Suppressor macrophage treated with lipopolysaccharide for 4 hours (primary cell): Measurements from ENCODE around the gene PSMC4.
A peak's percentile ranks its signal among the peaks of the same experiment; 100 is the strongest.
"Not testable (repeated sequence)": the region's sequence is repeated elsewhere in the genome, so short reads cannot be mapped to it uniquely, and the experiment has no call there.

Experiments
- DNase-seq: peaks from one replicate; pipeline ENCODE4 v3.0.0-alpha.2; 2020

Gene PSMC4

GRCh38 chr19:39949026-39949747 lies 21.8 kb upstream of the PSMC4 start:
- no peak for DNase-seq

- DNase-seq, result no peak
These were observed 19.8 kb upstream of the PSMC4 start for GRCh38 chr19:39951065-39951650.

GRCh38 chr19:39951686-39952085 lies 19.3 kb upstream of the PSMC4 start:
- DNase-seq, result peak; percentile 78

GRCh38 chr19:39953915-39954314 lies 17.1 kb upstream of the PSMC4 start:
- no peak for DNase-seq

GRCh38 chr19:39957886-39958285 lies 13.1 kb upstream of the PSMC4 start:
- DNase-seq, result not testable (repeated sequence)

- not testable (repeated sequence) for DNase-seq
These were observed 12.0 kb upstream of the PSMC4 start for GRCh38 chr19:39958942-39959341.

GRCh38 chr19:39959407-39959806 lies 11.6 kb upstream of the PSMC4 start:
- not testable (repeated sequence) for DNase-seq

GRCh38 chr19:39963898-39964297 lies 7.1 kb upstream of the PSMC4 start:
- DNase-seq, result no peak

GRCh38 chr19:39966617-39967016 lies 4.3 kb upstream of the PSMC4 start:
- no peak for DNase-seq

GRCh38 chr19:39967561-39967960 lies 3.4 kb upstream of the PSMC4 start:
- DNase-seq, result no peak

- no peak for DNase-seq
These were observed 2.2 kb upstream of the PSMC4 start for GRCh38 chr19:39968789-39969188.

GRCh38 chr19:39969266-39969665 lies 1.7 kb upstream of the PSMC4 start:
- peak; percentile 20 for DNase-seq

GRCh38 chr19:39969681-39970424 lies 1.1 kb upstream of the PSMC4 start:
- no peak for DNase-seq

GRCh38 chr19:39970425-39970674 lies 615 bp upstream of the PSMC4 start:
- no peak for DNase-seq

GRCh38 chr19:39971380-39972035 lies 543 bp downstream of the PSMC4 start:
- DNase-seq, result no peak

- DNase-seq, result no peak
These were observed 3.6 kb downstream of the PSMC4 start for GRCh38 chr19:39974377-39975155.

- DNase-seq, result no peak
These were observed 11.9 kb downstream of the PSMC4 start for GRCh38 chr19:39982883-39983282.

GRCh38 chr19:39983695-39984300 lies 12.8 kb downstream of the PSMC4 start:
- DNase-seq, result no peak

GRCh38 chr19:39986643-39987042 lies 15.7 kb downstream of the PSMC4 start:
- DNase-seq, result no peak

- no peak for DNase-seq
These were observed 16.2 kb downstream of the PSMC4 start for GRCh38 chr19:39987167-39987566.

- no peak for DNase-seq
These were observed 16.6 kb downstream of the PSMC4 start for GRCh38 chr19:39987596-39987995.

- no peak for DNase-seq
These were observed 22.6 kb downstream of the PSMC4 start for GRCh38 chr19:39993605-39994004.

GRCh38 chr19:39994361-39994760 lies 23.4 kb downstream of the PSMC4 start:
- DNase-seq, result no peak
